AG09319 (cell line): ENCODE results near the gene EVX1.

Experiments
- DNase-seq: peaks from one replicate; pipeline ENCODE4 v3.0.0-alpha.2; 2010; ENCODE audit warnings: low read depth; ENCODE audit errors: extremely low read depth
- CTCF ChIP-seq: IDR thresholded peaks from 2 replicates; pipeline ENCODE4 v1.5.1; 2011; ENCODE audit warnings: low read depth, mild to moderate bottlenecking, inconsistent platforms, low read length, moderate library complexity

EVX1 gene

GRCh38 chr7:27202862-27203134 is 39.8 kb upstream of the EVX1 start:
- no peak for TF ChIP-seq CTCF
- DNase-seq: no peak

GRCh38 chr7:27203365-27203953 is 39.1 kb upstream of the EVX1 start:
- TF ChIP-seq CTCF: no peak
- no peak for DNase-seq

GRCh38 chr7:27203964-27204594 is 38.5 kb upstream of the EVX1 start:
- no peak for TF ChIP-seq CTCF
- DNase-seq: no peak

GRCh38 chr7:27204851-27205322 is 37.7 kb upstream of the EVX1 start:
- DNase-seq: no peak
- TF ChIP-seq CTCF: no peak

- DNase-seq: no peak
- no peak for TF ChIP-seq CTCF
These were observed 37.0 kb upstream of the EVX1 start for GRCh38 chr7:27205325-27206280.

GRCh38 chr7:27207348-27207985 is 35.1 kb upstream of the EVX1 start:
- TF ChIP-seq CTCF: no peak
- DNase-seq: no peak

GRCh38 chr7:27208998-27209397 is 33.6 kb upstream of the EVX1 start:
- no peak for DNase-seq
- TF ChIP-seq CTCF: no peak
